Caco-2 (cell line): Measurements from ENCODE around the gene BHLHA9. TPM values are rescaled to one million over a fixed set of nuclear protein-coding genes. Genes with fewer than 3 reads are reported as not detected.

Experiments used
- BruUV-seq: library from RNA; stranded (reverse); fragments of 400-500 nt; replicated peaks from 2 replicates; lab custom pipeline; 2021; lab: Mats Ljungman, UMichigan
- CTCF ChIA-PET: fragments of 300-600 bp; sonication (Branson Sonifier 250); formaldehyde crosslinking; loops from one replicate; lab custom pipeline; 2022; ENCODE audit warnings: antibody characterized with exemption; lab: Charles Lee
- POLR2A ChIA-PET: fragments of 300-600 bp; sonication (Branson Sonifier 250); formaldehyde crosslinking; loops from one replicate; lab custom pipeline; 2022; ENCODE audit warnings: antibody characterized with exemption; lab: Charles Lee
- DNase-seq, 2 experiments: peaks; one replicate each; pipeline versions ENCODE4 v3.0.0 to v3.0.0-alpha.2; 2020 to 2022
- H3K27me3 ChIP-seq: replicated peaks from 2 replicates; pipeline ENCODE4 v1.6.0; 2011; ENCODE audit warnings: low read length; ENCODE audit not compliant: control insufficient read depth, insufficient read depth
- H3K36me3 ChIP-seq: 2 replicates; pipeline ENCODE4 v1.5.1; 2011; ENCODE audit warnings: low read length; ENCODE audit not compliant: control insufficient read depth, insufficient read depth
- H3K4me1 ChIP-seq: fragments of 250-450 bp; sonication (Bioruptor Pico); 2 replicates; pipeline ENCODE4 v1.5.1; 2020; ENCODE audit warnings: mild to moderate bottlenecking
- H3K4me3 ChIP-seq: 2 replicates; pipeline ENCODE4 v1.5.1; 2011; ENCODE audit warnings: low read depth, mild to moderate bottlenecking, control low read depth, low read length
- H3K9me3 ChIP-seq: fragments of 250-450 bp; sonication (Bioruptor Pico); 2 replicates; pipeline ENCODE4 v1.5.1; 2020; ENCODE audit warnings: mild to moderate bottlenecking, moderate library complexity
- H3K27ac Mint-ChIP-seq: one replicate; pipeline ENCODE4 v1.8.0; 2022; ENCODE audit warnings: mixed read lengths; ENCODE audit not compliant: unreplicated experiment
- H3K27me3 Mint-ChIP-seq: one replicate; pipeline ENCODE4 v1.8.0; 2022; ENCODE audit warnings: mixed read lengths; ENCODE audit not compliant: insufficient read depth, unreplicated experiment
- H3K36me3 Mint-ChIP-seq: one replicate; pipeline ENCODE4 v1.8.0; 2022; ENCODE audit warnings: mild to moderate bottlenecking, mixed read lengths; ENCODE audit not compliant: insufficient read depth, unreplicated experiment
- H3K4me1 Mint-ChIP-seq: one replicate; pipeline ENCODE4 v1.8.0; 2022; ENCODE audit warnings: low read depth, mixed read lengths; ENCODE audit not compliant: unreplicated experiment
- H3K4me3 Mint-ChIP-seq: one replicate; pipeline ENCODE4 v1.8.0; 2022; ENCODE audit warnings: mild to moderate bottlenecking, moderate library complexity, mixed read lengths; ENCODE audit not compliant: unreplicated experiment
- H3K9me3 Mint-ChIP-seq: one replicate; pipeline ENCODE4 v1.8.0; 2022; ENCODE audit warnings: mixed read lengths; ENCODE audit not compliant: unreplicated experiment
- intact Hi-C: fragments of 100-400 bp; cut with micrococcal nuclease; formaldehyde crosslinking; loops from one replicate; pipeline ENCODE4 v1.10.0; 2022; ENCODE audit not compliant: unreplicated experiment
- total RNA-seq: library from RNA; stranded (reverse); gene quantifications from 2 replicates; pipeline ENCODE4 v1.2.3, GENCODE V29; 2022
- TF ChIP-seq, protein P1 (sequence below), 2 experiments: fragments of 200-600 bp in 1 of 2; IDR thresholded peaks; 1 replicate in 1 of 2; 2 replicates in 1 of 2; pipeline versions ENCODE4 v1.5.1 to v1.8.0; 2011 to 2022; ENCODE audit warnings: antibody characterized with exemption in 1 of 2, control low read depth in 1 of 2, inconsistent platforms in 1 of 2, low read depth in 1 of 2, low read length in 1 of 2, mild to moderate bottlenecking in 1 of 2, moderate library complexity in 1 of 2; ENCODE audit not compliant: insufficient read depth in 1 of 2, severe bottlenecking in 1 of 2, unreplicated experiment in 1 of 2

BHLHA9 gene
- total RNA-seq, 1 experiment from 2014 or later, result not detected

DNA sequence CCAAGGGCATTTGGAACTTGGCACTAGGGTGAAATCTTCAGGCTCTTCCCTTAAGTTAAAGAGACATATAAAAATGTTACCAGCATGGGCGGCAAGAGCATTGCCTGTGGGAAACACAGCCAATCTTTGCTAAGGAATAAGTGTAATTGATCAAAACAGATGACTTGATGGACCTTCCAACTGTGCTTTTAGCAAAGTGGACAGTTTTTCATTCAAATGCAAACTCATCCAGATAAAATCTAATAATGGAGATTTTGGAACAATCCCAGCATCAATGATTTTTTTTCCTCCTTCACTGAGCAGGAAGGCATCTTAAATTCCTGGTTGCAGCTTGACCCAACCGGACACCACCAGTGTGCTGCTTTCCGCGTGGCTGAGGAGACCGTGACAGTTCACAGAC, 42.9 kb upstream of the BHLHA9 start:
- intact Hi-C loops, result no loop called here

DNA sequence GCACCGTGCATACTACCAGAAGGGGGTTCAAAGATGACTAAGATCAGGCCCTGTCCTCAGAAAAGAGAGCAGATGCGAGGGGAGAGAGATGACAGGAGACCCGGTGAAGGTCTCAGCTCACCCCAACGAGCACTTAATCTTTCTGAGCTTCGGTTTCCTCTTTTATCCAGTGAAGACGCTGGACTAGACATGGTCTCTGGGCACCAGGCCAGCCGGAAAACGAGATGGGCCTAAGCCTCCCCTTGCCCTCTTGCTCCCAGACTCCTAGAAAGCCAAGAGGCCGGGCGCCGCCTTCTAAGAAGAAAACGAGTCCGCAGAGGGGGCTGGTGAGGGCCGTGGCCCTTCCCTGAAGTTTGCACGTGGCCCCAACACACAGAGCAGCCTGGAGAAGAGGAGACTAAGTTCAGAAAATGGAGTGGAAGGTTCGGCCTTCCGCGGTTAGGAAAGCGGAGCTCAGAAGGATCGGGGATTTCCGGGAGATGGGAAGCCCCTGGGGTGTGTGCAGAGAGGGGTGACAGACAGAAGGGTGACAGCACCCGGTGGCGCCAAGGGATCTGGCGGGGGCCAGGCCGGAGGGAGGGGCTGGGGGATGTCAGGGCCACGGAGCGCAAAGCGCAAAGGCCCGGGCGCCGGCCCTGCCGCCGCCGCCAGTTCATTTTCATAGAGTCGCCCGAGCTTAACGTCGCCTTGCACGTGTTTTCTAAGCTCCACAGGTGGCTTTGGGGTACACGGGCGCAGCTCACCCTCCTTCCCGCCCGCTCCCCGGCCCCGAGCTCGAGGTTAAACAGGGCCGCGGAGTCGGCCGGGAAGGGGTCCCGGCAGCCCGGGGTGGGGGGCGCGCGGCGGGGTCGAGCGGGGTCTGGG, 42.1 kb upstream of the BHLHA9 start:
- H3K27me3 ChIP-seq, result no peaks in the 10 kb centered on the region
- H3K4me1 ChIP-seq, result peaks cover 21% of the 10 kb centered on the region
- Mint-ChIP-seq H3K36me3 (peaks cover 27% of the 10 kb centered on the region), H3K27ac (peak overlapping the region; percentile 26), H3K4me1 (peaks cover 43% of the 10 kb centered on the region), H3K27me3 (peaks cover 7% of the 10 kb centered on the region), H3K9me3 (no peaks in the 10 kb centered on the region), H3K4me3 (peak overlapping the region; percentile 73)
- TF ChIP-seq, protein P1, sequence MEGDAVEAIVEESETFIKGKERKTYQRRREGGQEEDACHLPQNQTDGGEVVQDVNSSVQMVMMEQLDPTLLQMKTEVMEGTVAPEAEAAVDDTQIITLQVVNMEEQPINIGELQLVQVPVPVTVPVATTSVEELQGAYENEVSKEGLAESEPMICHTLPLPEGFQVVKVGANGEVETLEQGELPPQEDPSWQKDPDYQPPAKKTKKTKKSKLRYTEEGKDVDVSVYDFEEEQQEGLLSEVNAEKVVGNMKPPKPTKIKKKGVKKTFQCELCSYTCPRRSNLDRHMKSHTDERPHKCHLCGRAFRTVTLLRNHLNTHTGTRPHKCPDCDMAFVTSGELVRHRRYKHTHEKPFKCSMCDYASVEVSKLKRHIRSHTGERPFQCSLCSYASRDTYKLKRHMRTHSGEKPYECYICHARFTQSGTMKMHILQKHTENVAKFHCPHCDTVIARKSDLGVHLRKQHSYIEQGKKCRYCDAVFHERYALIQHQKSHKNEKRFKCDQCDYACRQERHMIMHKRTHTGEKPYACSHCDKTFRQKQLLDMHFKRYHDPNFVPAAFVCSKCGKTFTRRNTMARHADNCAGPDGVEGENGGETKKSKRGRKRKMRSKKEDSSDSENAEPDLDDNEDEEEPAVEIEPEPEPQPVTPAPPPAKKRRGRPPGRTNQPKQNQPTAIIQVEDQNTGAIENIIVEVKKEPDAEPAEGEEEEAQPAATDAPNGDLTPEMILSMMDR (IDR thresholded peaks at IDR 0.05; ENCODE audit: insufficient read depth in 1 of 2, low read depth in 1 of 2, low read length in 1 of 2, severe bottlenecking in 1 of 2, unreplicated experiment in 1 of 2), result no peak
- CTCF ChIA-PET, result interaction anchor here (0.8 kb wide), 1 partner anchor 170 kb away, joined by 3 read pairs; no protein-coding TSS in a partner anchor
- DNase-seq, result no peak
- POLR2A ChIA-PET, result no interaction called here
- peak overlapping the region; percentile 79; the same call in 1 of the 2 replicates for H3K4me3 ChIP-seq
- H3K36me3 ChIP-seq, result no peaks in the 10 kb centered on the region; the same call in 1 of the 2 replicates
- BruUV-seq, result no TSS peak
- H3K9me3 ChIP-seq, result no peaks in the 10 kb centered on the region
- intact Hi-C loops, result no loop called here

More for the DNA sequence above, 42.9 kb upstream of the BHLHA9 start:
- TF ChIP-seq, protein P1 (IDR thresholded peaks at IDR 0.05; ENCODE audit: insufficient read depth in 1 of 2, low read depth in 1 of 2, low read length in 1 of 2, severe bottlenecking in 1 of 2, unreplicated experiment in 1 of 2), result no peak
- ChIA-PET CTCF (no interaction called here), POLR2A (no interaction called here)
- no peaks in the 10 kb centered on the region; the same call in 1 of the 2 replicates for H3K36me3 ChIP-seq
- Mint-ChIP-seq H3K4me1 (peaks cover 38% of the 10 kb centered on the region), H3K27ac (no peak overlapping the region), H3K36me3 (peaks cover 30% of the 10 kb centered on the region), H3K4me3 (peak overlapping the region; percentile 73), H3K27me3 (peaks cover 7% of the 10 kb centered on the region), H3K9me3 (no peaks in the 10 kb centered on the region)
- DNase-seq, result no peak
- peaks cover 21% of the 10 kb centered on the region for H3K4me1 ChIP-seq
- H3K4me3 ChIP-seq, result no peak overlapping the region
- no peaks in the 10 kb centered on the region for H3K27me3 ChIP-seq
- TSS peak; percentile 18 for BruUV-seq
- no peaks in the 10 kb centered on the region for H3K9me3 ChIP-seq

DNA sequence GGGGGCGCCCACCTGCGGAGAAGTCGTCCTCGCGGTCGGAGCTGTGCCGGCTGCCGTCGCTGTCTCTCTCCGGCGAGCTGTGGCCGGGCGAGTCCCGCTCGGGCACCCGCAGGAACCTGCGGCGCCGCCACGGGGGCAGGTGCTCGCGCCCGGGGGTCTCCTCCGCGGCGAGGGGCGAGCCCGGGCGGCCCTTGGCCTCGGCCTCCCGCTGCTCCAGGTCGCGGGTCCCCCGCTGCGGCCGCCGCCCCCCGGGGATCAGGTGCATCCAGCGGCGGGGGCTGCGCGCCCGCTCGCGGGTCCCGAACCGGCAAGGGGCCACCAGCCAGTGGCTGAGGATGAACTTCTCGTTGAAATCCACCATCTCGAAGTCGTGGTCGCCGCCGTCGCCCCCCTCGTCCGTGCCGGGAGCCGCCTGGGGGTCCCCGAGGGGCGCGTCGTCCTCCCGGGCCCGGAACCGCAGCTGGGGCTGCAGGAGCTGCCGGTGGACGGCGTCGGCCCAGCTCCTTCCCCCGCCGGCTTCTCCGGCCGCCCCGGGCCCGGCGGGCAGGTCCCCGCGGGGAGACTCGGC, 41.4 kb upstream of the BHLHA9 start:
- peak overlapping the region; percentile 79 for H3K4me3 ChIP-seq
- CTCF ChIA-PET, result interaction anchor here (0.6 to 0.9 kb wide), 3 partner anchors 10 to 171 kb away, joined by 3 to 4 read pairs (median 4); no protein-coding TSS in a partner anchor
- POLR2A ChIA-PET, result interaction anchor here (0.5 to 0.6 kb wide), 2 partner anchors 16 to 128 kb away, joined by 8 to 10 read pairs; no protein-coding TSS in a partner anchor
- no peaks in the 10 kb centered on the region; the same call in 1 of the 2 replicates for H3K36me3 ChIP-seq
- Mint-ChIP-seq H3K27ac (no peak overlapping the region), H3K9me3 (no peaks in the 10 kb centered on the region), H3K27me3 (peaks cover 7% of the 10 kb centered on the region), H3K36me3 (peaks cover 21% of the 10 kb centered on the region), H3K4me3 (peak overlapping the region; percentile 73), H3K4me1 (peaks cover 37% of the 10 kb centered on the region)
- BruUV-seq, result no TSS peak
- peak in 1 of 2 experiments; percentile 31 for DNase-seq
- intact Hi-C loops, result no loop called here
- H3K27me3 ChIP-seq, result no peaks in the 10 kb centered on the region
- TF ChIP-seq, protein P1 (IDR thresholded peaks at IDR 0.05; ENCODE audit: insufficient read depth in 1 of 2, low read depth in 1 of 2, low read length in 1 of 2, severe bottlenecking in 1 of 2, unreplicated experiment in 1 of 2), result no peak
- H3K9me3 ChIP-seq, result no peaks in the 10 kb centered on the region
- H3K4me1 ChIP-seq, result peaks cover 14% of the 10 kb centered on the region
